OCI-LY3 (cell line): Measurements from ENCODE around the gene PCP2.

Source experiments
- H2AFZ ChIP-seq: fragments of 200-600, 300-600 bp; shearing (Covaris generic); 2 replicates; pipeline ENCODE4 v1.6.0; 2014; ENCODE audit warnings: antibody characterized with exemption, low read depth, low read length
- H3K27ac ChIP-seq: fragments of 200-600, 300-600 bp; sonication (generic); 2 replicates; pipeline ENCODE4 v1.5.1; 2014; ENCODE audit warnings: mild to moderate bottlenecking, low read length, moderate library complexity, mixed read lengths
- H3K27me3 ChIP-seq: fragments of 200-600, 300-600 bp; sonication (generic); 2 replicates; pipeline ENCODE4 v1.6.1; 2014; ENCODE audit warnings: low read depth, low read length, mixed read lengths
- H3K36me3 ChIP-seq: fragments of 200-600, 300-600 bp; sonication (generic); replicated peaks from 2 replicates; pipeline ENCODE3; 2014; ENCODE audit warnings: low read depth, low read length, mixed read lengths
- H3K4me1 ChIP-seq: fragments of 300-600, 200-600 bp; sonication (generic); 2 replicates; pipeline ENCODE4 v1.6.1; 2014; ENCODE audit warnings: low read length, mixed read lengths
- H3K4me2 ChIP-seq: fragments of 200-600, 300-600 bp; sonication (generic); 2 replicates; pipeline ENCODE4 v1.6.1; 2014; ENCODE audit warnings: low read length, mixed read lengths
- H3K4me3 ChIP-seq: fragments of 300-600, 200-600 bp; sonication (generic); 2 replicates; pipeline ENCODE4 v1.5.1; 2014; ENCODE audit warnings: antibody characterized with exemption, mild to moderate bottlenecking, low read length, moderate library complexity
- H3K79me2 ChIP-seq: fragments of 300-600, 200-600 bp; shearing (Covaris generic); 2 replicates; pipeline ENCODE4 v1.6.1; 2014; ENCODE audit warnings: mild to moderate bottlenecking, low read length, mixed read lengths
- H3K9ac ChIP-seq: fragments of 300-600, 200-600 bp; shearing (Covaris generic); 2 replicates; pipeline ENCODE4 v1.6.0; 2014; ENCODE audit warnings: mild to moderate bottlenecking, low read length, moderate library complexity
- H3K9me3 ChIP-seq: fragments of 200-600, 300-600 bp; shearing (Covaris generic); 2 replicates; pipeline ENCODE4 v1.6.1; 2014; ENCODE audit warnings: low read length, mixed read lengths; ENCODE audit not compliant: insufficient read depth
- H4K20me1 ChIP-seq: fragments of 200-600, 300-600 bp; sonication (generic); 2 replicates; pipeline ENCODE4 v1.6.1; 2016; ENCODE audit warnings: low read length, mixed read lengths; ENCODE audit not compliant: insufficient read depth
- CTCF ChIP-seq: fragments of 200-600, 300-600 bp; sonication (generic); IDR thresholded peaks from 2 replicates; pipeline ENCODE4 v1.5.1; 2014; ENCODE audit warnings: antibody characterized with exemption, low read length, low read depth
- EZH2phosphoT487 ChIP-seq: fragments of 200-600 bp; shearing (Covaris generic); IDR thresholded peaks from 2 replicates; pipeline ENCODE4 v1.6.1; 2018; ENCODE audit warnings: antibody characterized with exemption, mixed run types, low read depth

Gene PCP2

GRCh38 chr19:7652061-7652641 is 18.6 kb upstream of the PCP2 start:
- Histone ChIP-seq H3K4me1 (peaks cover 2% of the 10 kb centered on the region; the same call in 1 of the 2 replicates), H3K4me2 (peak overlapping the region; percentile 71), H3K27me3 (0 out of 2 replicates have a peak, but pooled peaks cover 3% of the 10 kb centered on the region), H3K4me3 (peak overlapping the region; percentile 70), H4K20me1 (no peaks in the 10 kb centered on the region), H3K79me2 (no peaks in the 10 kb centered on the region), H3K9me3 (no peaks in the 10 kb centered on the region), H2AFZ (peak overlapping the region; percentile 81), H3K36me3 (peaks cover 2% of the 10 kb centered on the region), H3K27ac (no peak overlapping the region), H3K9ac (peak overlapping the region; percentile 33)
- TF ChIP-seq CTCF = peak; percentile 98
- TF ChIP-seq EZH2phosphoT487 = no peak

- no peak for TF ChIP-seq CTCF
- TF ChIP-seq EZH2phosphoT487 = no peak
- Histone ChIP-seq H3K9me3 (no peaks in the 10 kb centered on the region), H3K4me3 (no peak overlapping the region), H2AFZ (no peak overlapping the region), H3K9ac (no peak overlapping the region), H3K79me2 (no peaks in the 10 kb centered on the region), H3K27me3 (0 out of 2 replicates have a peak, but pooled peaks cover 3% of the 10 kb centered on the region), H3K27ac (no peak overlapping the region), H3K4me2 (no peak overlapping the region), H3K4me1 (peaks cover 19% of the 10 kb centered on the region), H3K36me3 (peaks cover 11% of the 10 kb centered on the region), H4K20me1 (no peaks in the 10 kb centered on the region)
Observed at GRCh38 chr19:7650148-7650547, 16.6 kb upstream of the PCP2 start.

DNA sequence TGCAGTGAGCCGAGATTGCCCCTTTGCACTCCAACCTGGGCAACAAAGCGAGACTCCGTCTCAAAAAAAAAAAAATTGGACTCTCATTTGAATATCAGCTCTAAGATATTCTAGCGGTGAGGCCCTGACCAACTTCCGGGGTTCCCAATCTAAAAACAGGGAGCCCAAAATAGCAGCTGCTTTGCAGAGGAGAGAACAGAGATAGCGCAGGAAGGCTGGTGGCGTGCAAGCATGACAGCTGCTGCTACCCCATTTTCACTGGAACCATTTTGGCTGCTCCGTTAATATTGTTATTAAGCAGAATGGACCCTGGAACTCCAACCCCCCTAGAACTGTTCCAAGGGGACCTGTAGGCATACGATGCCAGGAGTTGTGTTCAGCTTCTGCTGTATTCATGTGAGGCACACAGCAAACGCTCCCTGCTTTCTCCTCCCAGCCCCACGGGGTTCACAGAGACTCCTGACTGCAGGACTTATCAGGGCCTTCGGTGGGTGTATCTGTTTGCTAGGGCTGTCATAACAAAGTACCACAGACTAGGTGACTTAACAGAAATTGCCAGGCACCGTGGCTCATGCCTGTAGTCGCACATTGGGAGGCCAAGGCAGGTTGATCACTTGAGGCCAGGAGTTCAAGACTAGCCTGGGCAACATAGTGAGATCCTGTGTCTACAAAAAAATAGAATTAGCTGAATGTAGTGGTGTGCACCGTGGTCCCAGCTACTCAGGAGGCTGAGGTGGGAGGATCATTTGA is 14.9 kb upstream of the PCP2 start:
- H3K36me3 ChIP-seq = peaks cover 19% of the 10 kb centered on the region
- no peak overlapping the region for H3K27ac ChIP-seq
- H3K27me3 ChIP-seq = 0 out of 2 replicates have a peak, but pooled peaks cover 3% of the 10 kb centered on the region
- no peak overlapping the region for H3K4me3 ChIP-seq
- no peak overlapping the region for H2AFZ ChIP-seq
- no peaks in the 10 kb centered on the region for H4K20me1 ChIP-seq
- H3K9me3 ChIP-seq = no peaks in the 10 kb centered on the region
- H3K79me2 ChIP-seq = no peaks in the 10 kb centered on the region
- H3K4me2 ChIP-seq = no peak overlapping the region
- peaks cover 28% of the 10 kb centered on the region for H3K4me1 ChIP-seq
- TF ChIP-seq EZH2phosphoT487 (no peak), CTCF (no peak)
- H3K9ac ChIP-seq = no peak overlapping the region

DNA sequence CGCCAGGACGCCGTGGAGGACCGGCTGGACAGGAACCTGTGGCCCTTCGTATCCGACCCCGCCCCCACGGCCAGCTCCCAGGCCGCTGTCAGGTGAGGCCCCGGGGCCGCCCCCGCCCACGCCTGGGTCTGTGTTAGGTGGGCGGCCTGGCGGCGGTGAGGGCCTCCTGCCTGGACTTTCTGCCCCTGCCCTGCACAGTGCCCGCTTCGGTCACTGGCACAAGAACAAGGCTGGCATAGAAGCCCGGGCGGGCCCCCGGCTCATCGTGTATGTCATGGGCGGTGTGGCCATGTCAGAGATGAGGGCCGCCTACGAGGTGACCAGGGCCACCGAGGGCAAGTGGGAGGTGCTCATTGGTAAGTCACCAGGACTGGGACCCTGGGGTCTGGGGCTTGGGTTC is 13.6 kb upstream of the PCP2 start:
- Histone ChIP-seq H3K9ac (no peak overlapping the region), H4K20me1 (no peaks in the 10 kb centered on the region), H3K27ac (no peak overlapping the region), H3K27me3 (0 out of 2 replicates have a peak, but pooled peaks cover 3% of the 10 kb centered on the region), H3K36me3 (peaks cover 19% of the 10 kb centered on the region), H3K4me1 (peaks cover 26% of the 10 kb centered on the region), H3K9me3 (no peaks in the 10 kb centered on the region), H3K4me3 (no peak overlapping the region), H3K4me2 (no peak overlapping the region), H3K79me2 (no peaks in the 10 kb centered on the region), H2AFZ (no peak overlapping the region)
- no peak for TF ChIP-seq EZH2phosphoT487
- TF ChIP-seq CTCF = no peak
